ENCODE data around the gene TMEM117.
A peak's percentile ranks its signal among the peaks of the same experiment; 100 is the strongest.

The TMEM117 gene

DNA sequence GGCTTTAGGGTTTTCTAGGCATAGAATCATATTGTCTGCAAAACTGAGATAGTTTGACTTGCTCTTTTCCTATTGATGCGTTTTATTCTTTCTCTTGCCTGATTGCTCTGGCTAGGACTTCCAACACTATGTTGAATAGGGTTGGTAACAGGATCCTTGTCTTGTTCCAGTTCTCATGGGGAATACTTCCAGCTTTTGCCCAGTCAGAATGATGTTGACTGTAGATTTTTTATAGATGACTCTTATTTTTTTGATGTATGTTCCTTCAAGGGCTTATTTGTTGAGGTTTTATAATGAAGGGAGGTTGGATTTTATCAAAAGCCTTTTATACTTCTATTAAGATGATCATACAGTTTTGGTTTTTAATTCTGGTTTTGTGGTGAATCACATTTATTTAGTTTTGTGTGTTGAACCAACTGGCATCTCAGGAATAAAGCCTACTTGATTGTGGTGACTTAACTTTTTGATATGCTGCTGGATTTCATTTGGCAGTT lies 478.2 kb downstream of the TMEM117 start:
- TF ChIP-seq ZNF202 (tag by site-specific recombination; IDR thresholded peaks at IDR 0.05; ENCODE audit: borderline replicate concordance) = no peak
- no peak for TF ChIP-seq ZNF16 (tag by site-specific recombination; IDR thresholded peaks at IDR 0.05; ENCODE audit: low read depth)
- no peak for TF ChIP-seq ZFHX2 (tag by site-specific recombination; conservative IDR thresholded peaks at IDR 0.05)
- no peak for TF ChIP-seq ZXDB (tag by site-specific recombination; IDR thresholded peaks at IDR 0.05)
- TF ChIP-seq MZF1 (tag by site-specific recombination; IDR thresholded peaks at IDR 0.05; ENCODE audit: borderline replicate concordance) = no peak
- TF ChIP-seq, protein P1, sequence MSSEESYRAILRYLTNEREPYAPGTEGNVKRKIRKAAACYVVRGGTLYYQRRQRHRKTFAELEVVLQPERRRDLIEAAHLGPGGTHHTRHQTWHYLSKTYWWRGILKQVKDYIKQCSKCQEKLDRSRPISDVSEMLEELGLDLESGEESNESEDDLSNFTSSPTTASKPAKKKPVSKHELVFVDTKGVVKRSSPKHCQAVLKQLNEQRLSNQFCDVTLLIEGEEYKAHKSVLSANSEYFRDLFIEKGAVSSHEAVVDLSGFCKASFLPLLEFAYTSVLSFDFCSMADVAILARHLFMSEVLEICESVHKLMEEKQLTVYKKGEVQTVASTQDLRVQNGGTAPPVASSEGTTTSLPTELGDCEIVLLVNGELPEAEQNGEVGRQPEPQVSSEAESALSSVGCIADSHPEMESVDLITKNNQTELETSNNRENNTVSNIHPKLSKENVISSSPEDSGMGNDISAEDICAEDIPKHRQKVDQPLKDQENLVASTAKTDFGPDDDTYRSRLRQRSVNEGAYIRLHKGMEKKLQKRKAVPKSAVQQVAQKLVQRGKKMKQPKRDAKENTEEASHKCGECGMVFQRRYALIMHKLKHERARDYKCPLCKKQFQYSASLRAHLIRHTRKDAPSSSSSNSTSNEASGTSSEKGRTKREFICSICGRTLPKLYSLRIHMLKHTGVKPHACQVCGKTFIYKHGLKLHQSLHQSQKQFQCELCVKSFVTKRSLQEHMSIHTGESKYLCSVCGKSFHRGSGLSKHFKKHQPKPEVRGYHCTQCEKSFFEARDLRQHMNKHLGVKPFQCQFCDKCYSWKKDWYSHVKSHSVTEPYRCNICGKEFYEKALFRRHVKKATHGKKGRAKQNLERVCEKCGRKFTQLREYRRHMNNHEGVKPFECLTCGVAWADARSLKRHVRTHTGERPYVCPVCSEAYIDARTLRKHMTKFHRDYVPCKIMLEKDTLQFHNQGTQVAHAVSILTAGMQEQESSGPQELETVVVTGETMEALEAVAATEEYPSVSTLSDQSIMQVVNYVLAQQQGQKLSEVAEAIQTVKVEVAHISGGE (tag by site-specific recombination; conservative IDR thresholded peaks at IDR 0.05; ENCODE audit: low read depth) = no peak
- ChIA-PET POLR2A (no interaction called here), CTCF (interaction anchor here (0.6 kb wide), 1 partner anchor 406 kb away, joined by 3 read pairs; no protein-coding TSS in a partner anchor)
- Histone ChIP-seq H3K36me3 (ENCODE audit: control insufficient read depth in 2 of 2, insufficient read depth in 1 of 2, low read length in 2 of 2) (no peaks in the 10 kb centered on the region), H3K27ac (ENCODE audit: extremely low read depth, low read depth, low read length) (no peak overlapping the region), H3K4me3 (ENCODE audit: low read depth, low read length) (no peak overlapping the region), H3K9me3 (ENCODE audit: control insufficient read depth, insufficient read depth, low read depth, low read length) (no peaks in the 10 kb centered on the region), H3K4me1 (ENCODE audit: control insufficient read depth, insufficient read depth, low read length) (no peaks in the 10 kb centered on the region)

DNA sequence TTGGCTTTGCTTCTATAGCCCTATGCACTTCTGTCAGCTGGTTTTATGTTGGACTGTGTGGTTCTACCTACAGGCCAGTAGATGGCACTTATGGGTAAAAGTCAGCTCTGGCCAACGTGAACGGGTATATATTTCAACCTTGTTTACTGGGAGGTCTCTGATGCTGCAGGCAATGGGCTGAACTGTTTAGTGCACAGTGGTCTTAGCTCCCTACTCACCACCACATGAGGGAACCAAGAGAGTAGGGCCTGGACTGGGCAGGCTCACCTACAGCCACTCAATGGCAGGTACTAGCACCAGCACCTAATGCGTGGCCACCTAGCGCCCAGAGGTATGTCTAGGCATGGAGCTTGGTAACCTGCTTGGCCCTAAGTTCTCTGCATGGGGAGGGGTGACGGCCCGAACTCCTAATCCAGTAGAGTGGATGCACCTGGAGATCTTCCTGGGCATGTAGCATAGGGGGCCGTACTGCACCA lies 481.8 kb downstream of the TMEM117 start:
- Histone ChIP-seq H3K36me3 (ENCODE audit: control insufficient read depth in 2 of 2, insufficient read depth in 1 of 2, low read length in 2 of 2) (no peaks in the 10 kb centered on the region), H3K4me3 (ENCODE audit: low read depth, low read length) (no peak overlapping the region), H3K9me3 (ENCODE audit: control insufficient read depth, insufficient read depth, low read depth, low read length) (no peaks in the 10 kb centered on the region), H3K4me1 (ENCODE audit: control insufficient read depth, insufficient read depth, low read length) (no peaks in the 10 kb centered on the region), H3K27ac (ENCODE audit: extremely low read depth, low read depth, low read length) (no peak overlapping the region)
- ChIA-PET CTCF (interaction anchor here (0.6 to 1.7 kb wide), 9 partner anchors 9 to 631 kb away, joined by 3 to 5 read pairs (median 3); no protein-coding TSS in a partner anchor), POLR2A (no interaction called here)
- TF ChIP-seq ZNF654 (tag by site-specific recombination; IDR thresholded peaks at IDR 0.05; ENCODE audit: low read depth) (peak; percentile 63), CTCF (tag by site-specific recombination; IDR thresholded peaks at IDR 0.05) (peak; percentile 54), ZNF354C (tag by site-specific recombination; IDR thresholded peaks at IDR 0.05; ENCODE audit: borderline replicate concordance, low read depth) (no peak)

- H3K27ac ChIP-seq (ENCODE audit: extremely low read depth, low read depth, low read length) = no peak overlapping the region
- ChIA-PET CTCF (interaction anchor here (1.6 kb wide), 1 partner anchor 13 kb away, joined by 5 read pairs; no protein-coding TSS in a partner anchor), POLR2A (no interaction called here)
- H3K9me3 ChIP-seq (ENCODE audit: control insufficient read depth, insufficient read depth, low read depth, low read length) = no peaks in the 10 kb centered on the region
- no peak overlapping the region for H3K4me3 ChIP-seq (ENCODE audit: low read depth, low read length)
- no peaks in the 10 kb centered on the region for H3K36me3 ChIP-seq (ENCODE audit: control insufficient read depth in 2 of 2, insufficient read depth in 1 of 2, low read length in 2 of 2)
- TF ChIP-seq, protein P2, sequence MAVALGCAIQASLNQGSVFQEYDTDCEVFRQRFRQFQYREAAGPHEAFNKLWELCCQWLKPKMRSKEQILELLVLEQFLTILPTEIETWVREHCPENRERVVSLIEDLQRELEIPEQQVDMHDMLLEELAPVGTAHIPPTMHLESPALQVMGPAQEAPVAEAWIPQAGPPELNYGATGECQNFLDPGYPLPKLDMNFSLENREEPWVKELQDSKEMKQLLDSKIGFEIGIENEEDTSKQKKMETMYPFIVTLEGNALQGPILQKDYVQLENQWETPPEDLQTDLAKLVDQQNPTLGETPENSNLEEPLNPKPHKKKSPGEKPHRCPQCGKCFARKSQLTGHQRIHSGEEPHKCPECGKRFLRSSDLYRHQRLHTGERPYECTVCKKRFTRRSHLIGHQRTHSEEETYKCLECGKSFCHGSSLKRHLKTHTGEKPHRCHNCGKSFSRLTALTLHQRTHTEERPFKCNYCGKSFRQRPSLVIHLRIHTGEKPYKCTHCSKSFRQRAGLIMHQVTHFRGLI (tag by site-specific recombination; IDR thresholded peaks at IDR 0.05) = no peak
- no peak for TF ChIP-seq ZNF133 (tag by site-specific recombination; IDR thresholded peaks at IDR 0.05)
- TF ChIP-seq ZBTB7A (tag by site-specific recombination; IDR thresholded peaks at IDR 0.05; ENCODE audit: low read depth) = no peak
- TF ChIP-seq ZNF433 (tag by site-specific recombination; IDR thresholded peaks at IDR 0.05; ENCODE audit: low read depth) = no peak
- TF ChIP-seq ZNF626 (tag by site-specific recombination; IDR thresholded peaks at IDR 0.05) = no peak
- TF ChIP-seq ZNF48 (tag by site-specific recombination; IDR thresholded peaks at IDR 0.05) = no peak
- peaks cover 3% of the 10 kb centered on the region; the same call in 1 of the 2 replicates for H3K4me1 ChIP-seq (ENCODE audit: control insufficient read depth, insufficient read depth, low read length)
Observed at GRCh38 chr12:44331269-44331668, 495.4 kb downstream of the TMEM117 start.
